GM13976 (cell line): ENCODE results near the gene SH3PXD2A.

Source experiments
- DNase-seq: peaks from one replicate; pipeline ENCODE4 v3.0.0; 2012; ENCODE audit warnings: low spot score
- in situ Hi-C: fragments of 300-500 bp; cut with MboI; formaldehyde crosslinking; loops from one replicate; pipeline ENCODE4 v1.12.0; 2022; ENCODE audit warnings: low sequenced_read_pairs, mixed read lengths, inconsistent platforms; ENCODE audit not compliant: unreplicated experiment
- TF ChIP-seq, protein P1 (sequence below): IDR thresholded peaks from 2 replicates; pipeline ENCODE4 v1.5.1; 2012; ENCODE audit warnings: borderline replicate concordance, mild to moderate bottlenecking; ENCODE audit not compliant: insufficient read depth; ENCODE audit errors: extremely low read depth, missing control alignments, control extremely low read depth

The SH3PXD2A gene, protein sequence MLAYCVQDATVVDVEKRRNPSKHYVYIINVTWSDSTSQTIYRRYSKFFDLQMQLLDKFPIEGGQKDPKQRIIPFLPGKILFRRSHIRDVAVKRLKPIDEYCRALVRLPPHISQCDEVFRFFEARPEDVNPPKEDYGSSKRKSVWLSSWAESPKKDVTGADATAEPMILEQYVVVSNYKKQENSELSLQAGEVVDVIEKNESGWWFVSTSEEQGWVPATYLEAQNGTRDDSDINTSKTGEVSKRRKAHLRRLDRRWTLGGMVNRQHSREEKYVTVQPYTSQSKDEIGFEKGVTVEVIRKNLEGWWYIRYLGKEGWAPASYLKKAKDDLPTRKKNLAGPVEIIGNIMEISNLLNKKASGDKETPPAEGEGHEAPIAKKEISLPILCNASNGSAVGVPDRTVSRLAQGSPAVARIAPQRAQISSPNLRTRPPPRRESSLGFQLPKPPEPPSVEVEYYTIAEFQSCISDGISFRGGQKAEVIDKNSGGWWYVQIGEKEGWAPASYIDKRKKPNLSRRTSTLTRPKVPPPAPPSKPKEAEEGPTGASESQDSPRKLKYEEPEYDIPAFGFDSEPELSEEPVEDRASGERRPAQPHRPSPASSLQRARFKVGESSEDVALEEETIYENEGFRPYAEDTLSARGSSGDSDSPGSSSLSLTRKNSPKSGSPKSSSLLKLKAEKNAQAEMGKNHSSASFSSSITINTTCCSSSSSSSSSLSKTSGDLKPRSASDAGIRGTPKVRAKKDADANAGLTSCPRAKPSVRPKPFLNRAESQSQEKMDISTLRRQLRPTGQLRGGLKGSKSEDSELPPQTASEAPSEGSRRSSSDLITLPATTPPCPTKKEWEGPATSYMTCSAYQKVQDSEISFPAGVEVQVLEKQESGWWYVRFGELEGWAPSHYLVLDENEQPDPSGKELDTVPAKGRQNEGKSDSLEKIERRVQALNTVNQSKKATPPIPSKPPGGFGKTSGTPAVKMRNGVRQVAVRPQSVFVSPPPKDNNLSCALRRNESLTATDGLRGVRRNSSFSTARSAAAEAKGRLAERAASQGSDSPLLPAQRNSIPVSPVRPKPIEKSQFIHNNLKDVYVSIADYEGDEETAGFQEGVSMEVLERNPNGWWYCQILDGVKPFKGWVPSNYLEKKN

DNA sequence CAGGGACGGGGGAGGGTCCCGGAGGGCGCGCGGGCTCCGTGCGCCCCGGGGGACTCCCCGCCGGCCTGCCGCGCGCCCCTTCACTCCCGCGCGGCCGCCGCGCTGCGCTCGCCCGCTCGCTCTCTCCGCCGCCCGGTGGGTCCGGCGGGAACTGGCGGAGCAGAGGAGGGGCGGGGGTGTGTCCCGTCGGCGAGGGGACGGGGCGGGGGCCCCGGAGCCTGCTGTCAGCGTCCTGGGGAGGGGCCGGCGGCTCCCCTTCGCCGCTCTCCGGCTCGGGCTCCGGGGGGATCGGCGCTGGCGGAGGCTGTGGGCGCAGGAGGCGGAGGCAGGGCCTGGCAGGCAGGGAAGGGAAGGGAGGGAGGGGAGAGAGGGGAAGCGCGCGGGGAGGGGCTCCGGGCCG is at the start of gene SH3PXD2A:
TSS of gene SH3PXD2A (minus strand) at position 153 of the 400 bp plus-strand sequence. CDS start 310 bp downstream, outside the sequence.
- TF ChIP-seq, protein P1, sequence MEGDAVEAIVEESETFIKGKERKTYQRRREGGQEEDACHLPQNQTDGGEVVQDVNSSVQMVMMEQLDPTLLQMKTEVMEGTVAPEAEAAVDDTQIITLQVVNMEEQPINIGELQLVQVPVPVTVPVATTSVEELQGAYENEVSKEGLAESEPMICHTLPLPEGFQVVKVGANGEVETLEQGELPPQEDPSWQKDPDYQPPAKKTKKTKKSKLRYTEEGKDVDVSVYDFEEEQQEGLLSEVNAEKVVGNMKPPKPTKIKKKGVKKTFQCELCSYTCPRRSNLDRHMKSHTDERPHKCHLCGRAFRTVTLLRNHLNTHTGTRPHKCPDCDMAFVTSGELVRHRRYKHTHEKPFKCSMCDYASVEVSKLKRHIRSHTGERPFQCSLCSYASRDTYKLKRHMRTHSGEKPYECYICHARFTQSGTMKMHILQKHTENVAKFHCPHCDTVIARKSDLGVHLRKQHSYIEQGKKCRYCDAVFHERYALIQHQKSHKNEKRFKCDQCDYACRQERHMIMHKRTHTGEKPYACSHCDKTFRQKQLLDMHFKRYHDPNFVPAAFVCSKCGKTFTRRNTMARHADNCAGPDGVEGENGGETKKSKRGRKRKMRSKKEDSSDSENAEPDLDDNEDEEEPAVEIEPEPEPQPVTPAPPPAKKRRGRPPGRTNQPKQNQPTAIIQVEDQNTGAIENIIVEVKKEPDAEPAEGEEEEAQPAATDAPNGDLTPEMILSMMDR: no peak
- in situ Hi-C loops: no loop called here
- peak; percentile 66 for DNase-seq

DNA sequence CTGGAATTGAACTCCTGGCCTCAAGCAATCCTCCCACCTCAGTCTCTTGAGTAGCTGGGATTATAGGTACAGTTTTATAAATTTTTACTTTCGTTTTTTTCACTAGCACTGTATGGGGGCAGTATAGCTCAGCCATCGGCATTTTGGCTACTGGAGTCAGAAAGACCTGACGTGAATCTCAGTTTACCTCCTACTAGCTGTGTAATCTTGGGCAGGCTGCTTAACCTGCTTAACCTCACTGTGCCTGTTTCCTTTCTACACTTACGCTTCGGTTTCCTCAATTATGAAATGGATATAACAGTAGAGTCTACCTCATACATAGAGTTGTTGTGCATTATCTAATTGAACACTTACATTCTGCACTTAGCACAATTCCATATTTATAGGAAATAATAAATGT is 45.9 kb upstream of the SH3PXD2A start:
- DNase-seq: no peak
- in situ Hi-C loops: no loop called here
- TF ChIP-seq, protein P1: no peak

DNA sequence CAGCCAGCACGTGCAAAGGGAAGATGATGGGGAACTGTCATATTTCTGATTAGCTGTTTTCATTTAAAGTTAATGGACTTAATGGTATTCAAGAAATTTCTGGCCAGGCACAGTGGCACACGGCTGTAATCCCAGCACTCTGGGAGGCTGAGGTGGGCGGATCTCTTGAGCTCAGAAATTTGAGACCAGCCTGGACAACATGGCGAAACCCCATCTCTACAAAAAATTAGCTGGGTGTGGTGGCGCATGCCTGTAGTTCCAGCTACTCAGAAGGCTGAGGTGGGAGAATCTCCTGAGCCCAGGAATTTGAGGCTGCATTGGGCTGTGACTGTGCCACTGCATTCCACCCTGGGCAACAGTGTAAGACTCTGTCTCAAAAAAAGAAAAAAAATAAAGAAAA is 43.9 kb upstream of the SH3PXD2A start:
- TF ChIP-seq, protein P1: no peak
- in situ Hi-C loops: loop anchor here (25.0 kb wide), 1 partner anchor 313 kb away; no protein-coding TSS in a partner anchor
- no peak for DNase-seq

DNA sequence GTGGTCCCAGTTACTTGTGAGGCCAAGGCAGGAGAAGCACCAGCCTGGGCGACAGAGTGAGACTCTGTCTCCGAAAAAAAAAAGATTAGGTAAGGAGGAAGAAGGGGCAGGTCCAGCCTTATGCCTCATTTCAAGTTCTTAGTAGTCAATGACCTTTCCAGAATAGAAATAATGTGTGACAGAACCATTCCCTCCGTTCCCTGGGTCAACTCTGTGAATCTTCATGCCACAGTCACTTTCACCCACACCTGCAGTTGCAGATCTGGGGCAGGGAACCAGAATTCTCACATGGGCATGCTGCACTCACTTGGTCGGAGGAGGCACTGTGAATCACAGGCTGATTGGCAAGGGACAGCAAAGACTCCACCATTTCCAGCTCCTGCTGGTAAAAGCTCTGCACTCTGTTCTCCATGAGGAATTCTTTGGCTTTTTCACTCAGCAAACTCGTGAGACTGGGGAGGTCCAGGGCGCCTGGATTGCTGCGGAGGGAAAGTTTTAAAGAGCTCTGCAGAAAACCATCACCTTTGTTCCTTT is 41.9 kb upstream of the SH3PXD2A start:
- in situ Hi-C loops: loop anchor here (25.0 kb wide), 1 partner anchor 315 kb away; no protein-coding TSS in a partner anchor
- TF ChIP-seq, protein P1: no peak
- DNase-seq: no peak

DNA sequence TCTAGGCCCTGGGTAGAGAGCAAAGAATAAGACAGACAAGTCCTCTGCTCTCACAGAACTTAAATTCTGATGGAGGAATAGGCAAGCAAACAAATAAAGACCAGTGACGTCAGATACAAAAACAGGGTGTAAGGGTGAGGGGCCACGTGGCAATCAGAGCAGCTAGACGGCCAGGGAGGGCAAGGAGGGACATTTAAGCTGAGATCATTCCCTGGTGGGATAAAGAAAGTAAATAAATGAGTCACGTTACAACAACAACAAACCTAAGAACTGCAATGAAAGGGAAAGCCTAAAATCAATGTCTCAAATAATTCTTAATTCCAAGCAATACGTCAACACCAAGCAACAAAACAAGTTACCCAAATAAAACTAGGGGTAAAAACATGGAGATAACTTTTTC is 40.8 kb upstream of the SH3PXD2A start:
- in situ Hi-C loops: loop anchor here (25.0 kb wide), 1 partner anchor 316 kb away; no protein-coding TSS in a partner anchor
- TF ChIP-seq, protein P1: no peak
- DNase-seq: no peak
